K562 (cell line): Measurements from ENCODE around the gene TAF12. TPM values are rescaled to one million over a fixed set of nuclear protein-coding genes. Genes with fewer than 3 reads are reported as not detected.
"Not testable (repeated sequence)": the region's sequence is repeated elsewhere in the genome, so short reads cannot be mapped to it uniquely, and the experiment has no call there.

Experiments
- ATAC-seq: fragments of 200-7000 bp; cut with Tn5 transposase; 3 replicates; pipeline ENCODE4 v1.9.1; 2020; ENCODE audit warnings: moderate library complexity
- BruUV-seq: library from RNA; stranded (reverse); fragments of 400-500 nt; replicated peaks from 2 replicates; lab custom pipeline; 2021; lab: Mats Ljungman, UMichigan
- CTCF ChIA-PET: fragments of 300-600 bp; formaldehyde crosslinking; extraction: SDS; loops from one replicate; lab custom pipeline; 2021; ENCODE audit warnings: low intra/inter-chr PET ratio; lab: Yijun Ruan, JAX
- POLR2A ChIA-PET: fragments of 300-600, 350-650 bp; sonication (Branson Sonifier 250); formaldehyde crosslinking; extraction: SDS; loops from one replicate; lab custom pipeline; 2021; ENCODE audit warnings: antibody characterized with exemption, inconsistent platforms; lab: Yijun Ruan, JAX
- DNase-seq, 4 experiments: peaks; one replicate each; pipeline versions ENCODE4 v3.0.0 to v3.0.0-alpha.2; 2011 to 2018; ENCODE audit warnings: low spot score in 3 of 4, mixed read lengths in 3 of 4; ENCODE audit errors: extremely low read depth in 1 of 4
- FAIRE-seq: peaks from 2 replicates; lab custom pipeline; 2011; peaks lifted over from hg19 to GRCh38; lab: Jason Lieb, UNC
- H2AFZ ChIP-seq: 2 replicates; pipeline ENCODE4 v1.6.0; 2011; ENCODE audit warnings: low read depth, low read length, control low read depth, inconsistent platforms
- H3K27ac ChIP-seq: fragments of 200-600 bp; 3 replicates; pipeline ENCODE4 v1.8.0; 2011; ENCODE audit warnings: low read depth, mild to moderate bottlenecking, control low read depth, inconsistent platforms, low read length, moderate library complexity, mixed read lengths; ENCODE audit errors: extremely low read depth
- H3K27me3 ChIP-seq, 2 experiments: fragments of 300-600 bp in 1 of 2; 2 replicates in 1 of 2; 3 replicates in 1 of 2; pipeline versions ENCODE4 v1.6.0 to v1.8.0; 2011; ENCODE audit warnings: inconsistent platforms in 2 of 2, low read length in 2 of 2, mild to moderate bottlenecking in 1 of 2, mixed read lengths in 1 of 2, moderate library complexity in 1 of 2; ENCODE audit not compliant: control insufficient read depth in 2 of 2, insufficient read depth in 2 of 2
- H3K36me3 ChIP-seq: fragments of 300-600 bp; 3 replicates; pipeline ENCODE4 v1.8.0; 2011; ENCODE audit warnings: mild to moderate bottlenecking, low read length, inconsistent platforms; ENCODE audit not compliant: control insufficient read depth, insufficient read depth
- H3K4me1 ChIP-seq, 2 experiments: fragments of 200-600 bp in 1 of 2; replicated peaks in 1 of 2; 2 replicates in 1 of 2; 3 replicates in 1 of 2; pipeline versions ENCODE4 v1.5.1 to v1.8.0; 2011; ENCODE audit warnings: inconsistent platforms in 2 of 2, low read length in 2 of 2, mild to moderate bottlenecking in 1 of 2, mixed read lengths in 1 of 2, moderate library complexity in 1 of 2; ENCODE audit not compliant: control insufficient read depth in 2 of 2, insufficient read depth in 2 of 2
- H3K4me2 ChIP-seq: 2 replicates; pipeline ENCODE4 v1.6.1; 2011; ENCODE audit warnings: low read length, control low read depth, inconsistent platforms, mixed read lengths; ENCODE audit not compliant: insufficient read depth
- H3K4me3 ChIP-seq: fragments of 200-600 bp; sonication (generic), shearing (Covaris generic); 2 replicates; pipeline ENCODE4 v1.5.1; 2016; ENCODE audit warnings: control low read depth, inconsistent platforms
- H3K79me2 ChIP-seq: fragments of 200-600 bp; 3 replicates; pipeline ENCODE4 v1.8.0; 2011; ENCODE audit warnings: low read length, inconsistent platforms; ENCODE audit not compliant: control insufficient read depth, insufficient read depth
- H3K9ac ChIP-seq, 2 experiments: 2 replicates each; pipeline versions ENCODE4 v1.6.0 to v1.6.1; 2011; ENCODE audit warnings: low read depth in 2 of 2, low read length in 2 of 2, control low read depth in 1 of 2, inconsistent platforms in 1 of 2, mild to moderate bottlenecking in 1 of 2, mixed read lengths in 1 of 2; ENCODE audit not compliant: insufficient read depth in 1 of 2
- H3K9me1 ChIP-seq: one replicate; pipeline ENCODE4 v1.6.0; 2011; ENCODE audit warnings: inconsistent platforms, mild to moderate bottlenecking, low read length, moderate library complexity; ENCODE audit not compliant: control insufficient read depth, insufficient read depth
- H3K9me3 ChIP-seq: replicated peaks from 2 replicates; pipeline ENCODE4 v1.5.1; 2011; ENCODE audit warnings: low read depth, low read length, inconsistent platforms; ENCODE audit not compliant: control insufficient read depth, insufficient read depth
- H4K20me1 ChIP-seq: replicated peaks from 2 replicates; pipeline ENCODE4 v1.6.1; 2011; ENCODE audit warnings: low read length, inconsistent platforms, mixed read lengths; ENCODE audit not compliant: control insufficient read depth, insufficient read depth
- CEBPB ChIP-seq: fragments of 450-650 bp; IDR thresholded peaks from 2 replicates; pipeline ENCODE4 v1.6.1; 2016; ENCODE audit warnings: missing genetic modification characterization, missing compliant biosample characterization
- DPF2 ChIP-seq: fragments of 450-650 bp; IDR thresholded peaks from 2 replicates; pipeline ENCODE4 v1.6.1; 2016
- KDM1A ChIP-seq, 2 experiments: fragments of 450-650 bp; IDR thresholded peaks; 2 replicates each; pipeline ENCODE4 v1.6.1; 2016; ENCODE audit warnings: mild to moderate bottlenecking in 2 of 2
- TEAD1 ChIP-seq, 2 experiments: fragments of 450-650 bp in 1 of 2; sonication (generic) in 1 of 2; formaldehyde crosslinking; IDR thresholded peaks; 2 replicates each; pipeline versions ENCODE4 v1.4.0 to v1.8.0; 2020 to 2022; ENCODE audit warnings: mild to moderate bottlenecking in 2 of 2, missing genetic modification reagents in 1 of 2
- ZNF121 ChIP-seq: sonication (generic); formaldehyde crosslinking; conservative IDR thresholded peaks from 2 replicates; pipeline ENCODE4 v1.8.0; 2022; ENCODE audit warnings: missing genetic modification reagents
- WGBS: fragments of 100-300 bp; shearing (Covaris generic); methylation state at CpG from one replicate; pipeline ENCODE4 v1.1.6; 2016; ENCODE audit warnings: low coverage, mixed read lengths; ENCODE audit not compliant: insufficient coverage; ENCODE audit errors: missing lambda C conversion rate; 5-methylcytosine and 5-hydroxymethylcytosine counted together
- in situ Hi-C: fragments of 300-500 bp; cut with MboI; formaldehyde crosslinking; loops from 4 replicates; pipeline ENCODE4 v1.15.0; 2018; ENCODE audit warnings: inconsistent platforms, mixed read lengths
- intact Hi-C: fragments of 100-400 bp; cut with micrococcal nuclease; formaldehyde crosslinking; loops from 2 replicates; pipeline ENCODE4 v1.14.2; 2022
- polyA plus RNA-seq, 8 experiments: library from polyadenylated mRNA; depleted of rRNA in 4 of 8; stranded (reverse) in 5 of 8; unstranded in 3 of 8; fragments of >200 nt; fragmentation: Nextera tagmentation in 2 of 8; fragmentation: Illumina TruSeq in 1 of 8; extraction: Ambion mirVana in 2 of 8; extraction: Trizol in 1 of 8; gene quantifications; 2 replicates each; pipeline versions ENCODE4 v1.2.1 to v1.2.3, GENCODE V29; 2011 to 2014; ENCODE audit warnings: inconsistent platforms in 1 of 8, missing spikeins in 1 of 8
- total RNA-seq, 7 experiments: library from RNA; depleted of rRNA in 6 of 7; stranded (reverse); fragments of >200 nt in 6 of 7; fragmentation: Illumina TruSeq in 2 of 7; extraction: Trizol in 2 of 7; gene quantifications; 2 replicates each; pipeline versions ENCODE4 v1.2.1 to v1.2.3, GENCODE V29; 2011 to 2021; ENCODE audit warnings: low replicate concordance in 1 of 7

TAF12 gene
- total and polyA plus RNA-seq, 9 of the 15 experiments (the other 6 are each of a cell fraction or from before 2014, with no cell fraction given) = 31.6 to 89.0 (median 50.5) TPM

- no peak overlapping the region for H3K9ac ChIP-seq
- intact Hi-C loops (no loop called here), in situ Hi-C loops (no loop called here)
- peaks cover under 1% of the 10 kb centered on the region for H3K9me1 ChIP-seq
- DNase-seq (no peak), FAIRE-seq (no peak), ATAC-seq (no peak)
- no peak overlapping the region for H3K27ac ChIP-seq
- H3K4me3 ChIP-seq = no peak overlapping the region
- CTCF ChIA-PET = no interaction called here
- H2AFZ ChIP-seq = no peak overlapping the region
- BruUV-seq = no TSS peak
- 93% methylated on average over 11 of the region's 11 CpGs for WGBS
- peak; percentile 60 for TF ChIP-seq ZNF121
- no peak for TF ChIP-seq DPF2
- no peak for TF ChIP-seq KDM1A (IDR thresholded peaks at IDR 0.05)
- H3K9me3 ChIP-seq = no peaks in the 10 kb centered on the region
- POLR2A ChIA-PET = interaction anchor here (6.4 kb wide), 1 partner anchor 7 kb away, joined by 119 read pairs; no protein-coding TSS in a partner anchor
- H3K79me2 ChIP-seq = peaks cover under 1% of the 10 kb centered on the region; the same call in 1 of the 3 replicates
- H3K36me3 ChIP-seq = peaks cover 60% of the 10 kb centered on the region
- no peaks in the 10 kb centered on the region for H3K4me1 ChIP-seq
- no peak overlapping the region for H3K4me2 ChIP-seq
- H4K20me1 ChIP-seq = peaks cover 7% of the 10 kb centered on the region; the same call in 1 of the 2 replicates
- H3K27me3 ChIP-seq = no peaks in the 10 kb centered on the region
These were observed 69.3 kb downstream of the TAF12 start for GRCh38 chr1:28573564-28573963.

GRCh38 chr1:28572891-28573290 is 70.0 kb downstream of the TAF12 start:
- ATAC-seq, FAIRE-seq, H3K27me3 ChIP-seq, H3K79me2 ChIP-seq, in situ Hi-C loops, H4K20me1 ChIP-seq, H3K27ac ChIP-seq, BruUV-seq, H3K9ac ChIP-seq, intact Hi-C loops, H3K9me1 ChIP-seq, H3K4me3 ChIP-seq, H3K4me1 ChIP-seq, DNase-seq, H3K4me2 ChIP-seq, H3K9me3 ChIP-seq, H2AFZ ChIP-seq: not testable (repeated sequence)
- ChIA-PET CTCF (interaction anchor here (0.7 kb wide), 1 partner anchor 167 kb away, joined by 5 read pairs; no protein-coding TSS in a partner anchor), POLR2A (interaction anchor here (6.4 kb wide), 1 partner anchor 8 kb away, joined by 119 read pairs; no protein-coding TSS in a partner anchor)
- peaks cover 60% of the 10 kb centered on the region for H3K36me3 ChIP-seq
- 87% methylated on average over 11 of the region's 12 CpGs for WGBS
- TF ChIP-seq CEBPB (tag) (peak; percentile 28; the same call in 1 of the 2 replicates), TEAD1 (CRISPR knock-in tag; IDR thresholded peaks at IDR 0.05) (0 out of 4 replicates have a peak, but pooled peaks of 1 of the 2 experiments have one; percentile 35)
